Ramos (cell line): ENCODE results near the gene HOXD13.

Experiments used
- in situ Hi-C: fragments of 300-500 bp; cut with MboI; formaldehyde crosslinking; loops from one replicate; pipeline ENCODE4 v1.14.3; 2022; ENCODE audit warnings: low sequenced_read_pairs; ENCODE audit not compliant: unreplicated experiment

Gene HOXD13

DNA sequence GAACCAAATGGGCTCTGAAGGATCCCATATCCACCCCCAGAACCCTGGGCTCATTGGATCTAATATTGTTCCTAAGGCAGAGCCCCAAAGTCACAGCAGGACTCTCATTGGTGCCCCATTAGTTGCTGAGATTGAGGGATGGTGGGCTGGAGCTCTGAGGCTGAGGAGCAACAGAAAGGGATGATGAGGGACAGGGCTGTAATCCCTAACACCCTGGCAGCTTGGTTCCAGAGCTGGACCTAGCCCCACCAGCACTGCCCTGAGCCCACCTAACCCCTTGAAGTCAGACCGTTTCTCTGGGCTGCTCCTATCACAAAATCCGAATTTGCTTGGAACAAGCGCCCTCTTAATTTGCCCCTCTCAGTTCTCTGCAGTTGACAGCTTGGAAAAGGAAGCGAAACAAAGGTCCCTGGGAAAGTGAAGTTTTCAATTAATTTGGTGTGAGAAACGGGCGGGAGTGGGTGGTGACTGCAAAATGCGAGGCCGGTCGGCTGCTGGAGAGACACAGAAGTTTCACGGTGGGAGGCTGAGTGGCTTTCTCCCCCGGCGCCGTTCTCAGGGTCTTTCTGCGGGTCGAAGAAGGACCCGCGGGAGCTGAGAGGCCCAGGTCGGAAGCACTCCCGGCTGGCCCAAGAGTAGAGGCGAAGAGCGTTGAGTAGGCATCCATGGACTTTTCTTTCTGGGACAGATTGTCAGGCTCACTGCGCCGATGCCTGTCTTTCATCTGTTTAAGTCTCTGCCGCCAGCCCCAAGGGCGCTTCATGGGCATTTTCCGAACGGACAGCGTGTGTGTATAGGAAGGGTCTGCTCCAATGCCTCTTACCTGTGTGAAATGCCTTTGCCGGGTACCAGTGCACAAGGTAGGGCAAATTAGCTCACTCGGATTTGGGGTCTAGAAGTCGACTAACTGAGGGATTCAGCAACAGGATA, 927 bp upstream of the HOXD13 start:
- in situ Hi-C loops: loop anchor here (10.0 kb wide), 1 partner anchor 407 kb away; no protein-coding TSS in a partner anchor

DNA sequence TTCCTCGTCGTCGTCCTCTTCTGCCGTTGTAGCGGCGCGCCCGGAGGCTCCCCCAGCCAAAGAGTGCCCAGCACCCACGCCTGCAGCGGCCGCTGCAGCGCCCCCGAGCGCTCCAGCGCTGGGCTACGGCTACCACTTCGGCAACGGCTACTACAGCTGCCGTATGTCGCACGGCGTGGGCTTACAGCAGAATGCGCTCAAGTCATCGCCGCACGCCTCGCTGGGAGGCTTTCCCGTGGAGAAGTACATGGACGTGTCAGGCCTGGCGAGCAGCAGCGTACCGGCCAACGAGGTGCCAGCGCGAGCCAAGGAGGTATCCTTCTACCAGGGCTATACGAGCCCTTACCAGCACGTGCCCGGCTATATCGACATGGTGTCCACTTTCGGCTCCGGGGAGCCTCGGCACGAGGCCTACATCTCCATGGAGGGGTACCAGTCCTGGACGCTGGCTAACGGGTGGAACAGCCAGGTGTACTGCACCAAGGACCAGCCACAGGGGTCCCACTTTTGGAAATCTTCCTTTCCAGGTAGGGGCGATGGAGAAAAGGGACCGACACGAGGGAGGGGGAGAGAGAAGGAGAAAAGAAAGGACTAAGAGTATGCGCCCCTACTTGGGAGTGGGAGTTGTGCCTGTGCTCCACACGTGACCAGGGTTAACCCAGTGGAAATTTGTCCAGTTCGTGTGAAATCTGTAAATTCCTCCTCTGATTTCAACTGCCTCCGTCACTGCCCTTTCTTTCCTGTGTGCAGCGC, 800 bp downstream of the HOXD13 start:
- in situ Hi-C loops: loop anchor here (10.0 kb wide), 1 partner anchor 409 kb away; no protein-coding TSS in a partner anchor

DNA sequence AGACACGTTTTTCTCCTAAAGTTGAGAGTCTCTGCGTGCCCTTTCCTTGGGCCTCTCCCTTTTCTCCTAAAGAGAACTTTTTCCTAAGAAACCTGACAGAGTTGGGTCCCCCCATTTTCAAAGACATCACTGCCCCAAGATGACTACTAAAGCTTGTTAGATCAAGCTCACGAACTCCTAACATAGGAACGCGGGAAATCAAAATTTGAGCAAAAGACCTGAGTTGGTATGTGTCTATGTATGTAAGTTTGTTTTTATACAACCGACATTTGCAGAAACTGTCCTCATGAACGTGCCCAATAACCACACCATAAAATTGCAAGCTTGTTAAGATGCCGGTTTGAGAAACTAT, 1.4 kb downstream of the HOXD13 start:
- in situ Hi-C loops: loop anchor here (10.0 kb wide), 1 partner anchor 409 kb away; no protein-coding TSS in a partner anchor

DNA sequence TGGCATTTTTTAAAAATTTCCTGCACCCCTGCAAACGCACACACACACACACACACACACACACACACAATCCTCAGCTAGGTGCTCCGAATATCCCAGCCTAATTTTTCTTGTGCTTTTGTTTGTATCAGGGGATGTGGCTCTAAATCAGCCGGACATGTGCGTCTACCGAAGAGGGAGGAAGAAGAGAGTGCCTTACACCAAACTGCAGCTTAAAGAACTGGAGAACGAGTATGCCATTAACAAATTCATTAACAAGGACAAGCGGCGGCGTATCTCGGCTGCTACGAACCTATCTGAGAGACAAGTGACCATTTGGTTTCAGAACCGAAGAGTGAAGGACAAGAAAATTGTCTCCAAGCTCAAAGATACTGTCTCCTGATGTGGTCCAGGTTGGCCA, 1.8 kb downstream of the HOXD13 start:
- in situ Hi-C loops: loop anchor here (10.0 kb wide), 1 partner anchor 410 kb away; no protein-coding TSS in a partner anchor

DNA sequence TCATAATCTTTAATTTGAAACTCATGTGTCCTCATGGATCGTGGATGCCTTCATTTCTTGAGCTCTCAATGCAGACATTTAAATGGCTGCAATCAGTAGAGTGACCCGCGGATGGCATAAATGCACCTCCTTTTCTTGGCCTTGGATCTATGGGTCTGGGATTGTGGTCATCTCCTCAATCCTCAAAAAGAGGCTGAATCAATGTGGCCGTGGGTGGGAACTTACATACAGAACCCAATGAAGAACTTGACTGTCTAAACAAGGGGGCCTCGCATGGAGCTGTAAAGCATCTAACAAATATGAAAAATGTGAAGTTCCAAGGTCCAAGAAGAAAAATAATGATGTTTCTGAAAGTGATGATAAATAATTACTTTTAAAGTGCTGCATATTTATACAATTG, 2.9 kb downstream of the HOXD13 start:
- in situ Hi-C loops: loop anchor here (10.0 kb wide), 1 partner anchor 411 kb away; no protein-coding TSS in a partner anchor

DNA sequence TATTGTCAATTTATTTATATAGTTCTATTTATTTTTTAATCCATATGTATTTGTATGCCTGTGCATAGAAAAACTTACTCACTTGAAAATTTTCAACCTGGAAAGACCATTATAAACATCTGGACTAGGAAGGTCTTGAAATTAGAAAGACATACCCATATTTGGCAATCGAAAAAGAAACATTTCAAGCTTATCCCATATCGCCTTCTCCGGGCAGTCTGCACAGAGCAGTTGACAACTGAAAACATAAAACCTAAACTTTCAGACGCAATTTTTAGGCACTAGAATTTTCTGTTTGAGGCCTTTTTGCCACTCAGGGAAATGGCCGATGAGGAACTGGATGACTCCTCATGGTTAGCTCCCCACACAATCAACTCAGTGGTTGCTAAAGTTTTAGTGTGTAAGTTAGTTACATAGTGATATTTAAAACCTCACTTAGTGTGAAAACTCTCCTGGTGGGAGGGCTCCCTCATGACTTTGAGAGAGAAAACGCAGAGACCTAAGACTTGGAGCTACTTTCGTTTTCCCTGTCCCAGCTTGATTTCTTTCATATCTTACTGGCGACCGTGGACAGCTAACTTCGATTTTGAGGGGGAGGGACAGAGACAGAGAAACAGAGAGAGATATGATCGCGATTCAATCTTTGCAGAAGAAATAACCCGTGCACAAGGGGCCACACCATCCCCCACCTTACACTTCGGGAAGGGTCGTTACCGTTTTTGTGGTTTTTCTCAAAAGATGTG, 3.9 kb downstream of the HOXD13 start:
- in situ Hi-C loops: loop anchor here (10.0 kb wide), 1 partner anchor 412 kb away; no protein-coding TSS in a partner anchor

DNA sequence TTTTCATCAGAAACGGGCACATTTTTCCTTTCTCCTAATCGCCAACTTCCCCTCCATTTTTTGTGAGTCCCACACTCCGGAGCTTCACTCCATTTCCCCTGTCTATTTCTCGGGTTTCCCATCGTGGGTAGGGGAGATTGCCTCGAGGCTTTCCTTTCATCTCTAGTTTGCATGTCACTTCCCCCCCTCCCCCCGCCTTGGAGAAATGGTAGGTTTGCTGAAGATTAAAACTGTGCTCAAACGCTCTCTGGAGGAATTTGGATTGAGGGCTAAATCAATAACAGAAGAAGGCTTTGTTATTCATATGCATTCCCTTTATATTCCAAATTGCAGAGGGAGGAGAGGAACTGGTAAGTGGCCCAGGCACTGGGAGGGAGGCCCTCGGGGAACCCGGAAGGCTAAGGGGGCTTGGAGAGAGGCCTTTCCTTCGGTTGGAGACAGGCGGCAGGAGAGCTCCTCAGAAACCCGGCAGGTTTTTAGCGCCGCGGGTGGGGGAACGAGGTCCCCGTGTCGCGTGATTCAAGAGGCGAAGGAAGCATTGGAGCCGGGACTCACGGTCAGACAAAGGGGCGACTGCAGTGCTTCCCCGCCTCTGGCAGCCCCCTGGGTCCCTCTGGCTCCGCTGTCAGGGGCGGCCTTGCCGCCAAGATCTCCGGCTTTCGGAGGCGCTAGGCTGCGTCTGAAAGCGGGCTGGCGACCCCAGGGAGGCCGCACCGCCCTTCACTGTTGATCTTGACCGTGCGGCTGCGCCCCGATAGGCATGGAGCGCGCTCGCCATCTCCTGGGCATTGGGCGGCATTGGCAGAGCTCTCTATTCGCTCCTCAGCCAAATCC, 4.7 kb downstream of the HOXD13 start:
- in situ Hi-C loops: loop anchor here (10.0 kb wide), 1 partner anchor 412 kb away; no protein-coding TSS in a partner anchor

DNA sequence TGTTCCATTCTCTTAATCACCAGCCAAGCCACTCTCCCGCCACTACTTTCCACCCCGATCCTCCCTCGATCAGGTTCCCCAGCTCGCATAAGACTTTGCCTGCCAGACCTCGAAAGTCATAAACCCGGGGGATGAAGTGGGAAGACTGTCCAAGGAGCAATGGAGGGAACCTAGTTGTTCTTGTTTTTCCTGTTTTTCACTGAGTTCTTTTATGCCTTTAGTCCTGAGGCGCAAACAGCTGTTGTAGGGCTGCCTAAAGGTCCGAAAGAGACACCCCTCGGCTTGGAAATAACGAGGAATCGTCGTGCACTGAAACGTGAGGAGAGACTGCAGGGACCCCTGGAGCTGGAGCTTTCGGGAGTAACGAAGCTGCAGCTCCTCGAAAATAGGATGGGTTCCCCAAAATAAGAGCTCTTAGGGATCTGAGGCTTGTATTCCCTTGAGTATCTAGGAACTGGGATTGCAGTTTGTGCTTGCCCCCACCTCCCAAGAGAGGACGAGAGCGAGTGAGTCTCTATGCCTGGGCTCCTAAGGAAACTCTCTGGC, 5.4 kb downstream of the HOXD13 start:
- in situ Hi-C loops: loop anchor here (10.0 kb wide), 1 partner anchor 413 kb away; no protein-coding TSS in a partner anchor

DNA sequence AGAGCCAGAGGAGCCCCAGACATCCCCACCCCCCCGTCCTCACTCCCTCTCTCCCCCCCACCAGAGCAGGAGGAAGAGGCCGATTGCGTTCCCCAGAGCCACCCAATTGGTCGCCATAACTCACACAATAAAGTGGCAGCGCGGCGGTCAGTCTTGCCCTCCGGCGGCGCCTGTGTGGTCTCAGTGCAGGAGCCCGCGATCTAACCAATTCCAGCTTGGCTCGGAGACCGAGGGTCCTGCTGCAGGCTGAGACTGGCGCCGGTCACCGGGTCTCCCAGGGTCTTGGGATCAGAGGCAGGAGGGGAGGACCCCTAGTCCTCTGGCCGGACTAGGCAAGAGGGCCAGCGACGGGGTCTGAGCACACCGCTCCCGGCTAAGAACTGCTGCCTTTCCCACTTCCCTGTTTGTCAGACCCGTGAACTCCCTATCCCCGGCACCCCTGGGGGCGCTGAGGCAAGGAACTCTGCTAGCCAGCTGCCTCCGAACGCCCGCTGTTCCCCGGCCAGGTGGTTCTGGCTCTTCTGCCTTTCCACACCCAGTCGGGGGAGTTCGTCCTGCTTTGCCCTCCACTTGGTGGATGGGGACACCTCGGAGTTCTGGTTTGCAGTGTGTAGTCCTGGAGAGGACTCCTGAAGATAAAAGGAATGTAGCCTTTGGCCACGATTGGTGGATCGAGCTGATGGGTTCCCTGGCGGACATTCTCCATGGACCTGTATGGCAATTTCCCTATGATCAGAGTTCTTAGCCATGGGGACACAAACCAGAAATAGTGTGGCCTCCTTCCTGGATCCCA, 6.0 kb downstream of the HOXD13 start:
- in situ Hi-C loops: loop anchor here (10.0 kb wide), 1 partner anchor 414 kb away; no protein-coding TSS in a partner anchor

DNA sequence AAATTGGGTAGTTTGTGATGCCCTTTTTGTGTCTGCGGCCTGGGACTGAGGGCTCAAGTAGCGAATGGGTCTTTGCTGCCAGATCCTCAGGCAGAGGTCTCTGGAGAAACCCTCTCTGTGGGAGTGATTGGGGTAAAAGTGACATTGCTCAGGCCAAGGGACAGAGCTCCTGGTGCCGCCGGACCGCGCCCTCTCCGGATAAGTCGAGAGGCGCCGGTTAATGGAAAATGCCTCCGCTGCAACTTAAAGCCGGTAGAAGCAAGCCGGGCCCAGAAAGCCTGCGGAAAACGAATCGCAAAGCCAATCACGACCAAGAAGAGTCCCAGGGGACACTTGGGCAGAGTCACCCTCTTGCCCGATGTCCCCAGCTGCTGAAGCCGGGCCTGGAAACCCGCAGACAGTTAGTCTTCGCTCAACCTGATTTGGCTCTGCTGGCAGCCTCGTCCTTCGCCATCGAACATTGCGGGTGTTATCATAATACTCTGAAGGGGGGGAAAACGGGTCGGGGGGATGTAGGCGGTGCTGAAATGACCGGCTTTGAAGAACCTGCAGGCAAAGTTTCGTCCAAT, 6.7 kb downstream of the HOXD13 start:
- in situ Hi-C loops: loop anchor here (10.0 kb wide), 1 partner anchor 414 kb away; no protein-coding TSS in a partner anchor

DNA sequence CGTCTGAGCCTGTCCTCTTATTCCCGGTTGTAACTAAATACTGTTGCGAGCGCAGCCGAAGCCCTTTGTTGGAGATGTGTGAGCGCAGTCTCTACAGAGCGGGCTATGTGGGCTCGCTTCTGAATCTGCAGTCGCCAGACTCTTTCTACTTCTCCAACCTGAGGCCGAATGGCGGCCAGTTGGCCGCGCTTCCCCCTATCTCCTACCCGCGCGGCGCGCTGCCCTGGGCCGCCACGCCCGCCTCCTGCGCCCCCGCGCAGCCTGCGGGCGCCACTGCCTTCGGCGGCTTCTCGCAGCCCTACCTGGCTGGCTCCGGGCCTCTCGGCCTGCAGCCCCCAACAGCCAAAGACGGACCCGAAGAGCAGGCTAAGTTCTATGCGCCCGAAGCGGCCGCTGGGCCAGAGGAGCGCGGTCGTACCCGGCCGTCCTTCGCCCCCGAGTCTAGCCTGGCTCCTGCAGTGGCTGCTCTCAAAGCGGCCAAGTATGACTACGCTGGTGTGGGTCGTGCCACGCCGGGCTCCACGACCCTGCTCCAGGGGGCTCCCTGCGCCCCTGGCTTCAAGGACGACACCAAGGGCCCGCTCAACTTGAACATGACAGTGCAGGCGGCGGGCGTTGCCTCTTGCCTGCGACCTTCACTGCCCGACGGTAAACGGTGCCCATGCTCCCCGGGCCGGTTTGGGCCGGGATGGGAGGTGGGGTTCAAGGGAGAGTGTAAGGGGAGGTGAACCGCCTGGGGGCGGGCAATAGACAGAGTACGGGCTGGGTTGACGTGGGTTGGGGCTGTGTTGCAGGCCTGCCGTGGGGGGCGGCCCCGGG, 7.4 kb downstream of the HOXD13 start, which contains the start of gene HOXD12:
Gene HOXD12, plus strand, starts transcription at position 68 of the 819 bp plus-strand sequence. Its CDS starts 7 bp downstream, at position 75.
- in situ Hi-C loops: loop anchor here (10.0 to 25.0 kb wide), 2 partner anchors 415 to 738 kb away; no protein-coding TSS in a partner anchor

DNA sequence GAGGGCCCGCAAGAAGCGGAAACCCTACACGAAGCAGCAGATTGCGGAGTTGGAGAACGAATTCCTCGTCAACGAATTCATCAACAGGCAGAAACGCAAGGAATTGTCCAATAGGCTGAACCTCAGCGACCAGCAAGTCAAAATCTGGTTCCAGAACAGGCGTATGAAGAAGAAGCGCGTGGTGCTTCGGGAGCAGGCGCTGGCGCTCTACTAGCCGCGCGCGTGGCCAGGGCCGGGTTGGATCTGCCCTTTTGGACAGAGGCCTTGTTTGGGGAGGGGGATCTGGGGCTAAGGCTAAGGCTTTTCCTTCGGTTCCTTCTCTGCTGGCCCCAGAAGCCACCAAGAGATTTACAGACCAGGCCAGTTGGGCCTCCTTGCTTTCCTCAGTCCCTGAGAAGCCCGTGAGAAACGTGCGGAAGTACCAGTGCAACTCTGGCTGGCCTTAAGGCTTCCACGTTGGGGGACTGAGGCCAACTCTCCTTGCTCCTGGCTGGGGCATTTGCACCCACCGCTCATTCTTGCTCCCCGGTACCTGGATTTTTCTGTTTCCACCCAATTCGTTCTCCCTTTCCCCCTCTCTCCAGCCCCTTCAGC, 8.1 kb downstream of the HOXD13 start:
- in situ Hi-C loops: loop anchor here (25.0 kb wide), 1 partner anchor 738 kb away; no protein-coding TSS in a partner anchor

DNA sequence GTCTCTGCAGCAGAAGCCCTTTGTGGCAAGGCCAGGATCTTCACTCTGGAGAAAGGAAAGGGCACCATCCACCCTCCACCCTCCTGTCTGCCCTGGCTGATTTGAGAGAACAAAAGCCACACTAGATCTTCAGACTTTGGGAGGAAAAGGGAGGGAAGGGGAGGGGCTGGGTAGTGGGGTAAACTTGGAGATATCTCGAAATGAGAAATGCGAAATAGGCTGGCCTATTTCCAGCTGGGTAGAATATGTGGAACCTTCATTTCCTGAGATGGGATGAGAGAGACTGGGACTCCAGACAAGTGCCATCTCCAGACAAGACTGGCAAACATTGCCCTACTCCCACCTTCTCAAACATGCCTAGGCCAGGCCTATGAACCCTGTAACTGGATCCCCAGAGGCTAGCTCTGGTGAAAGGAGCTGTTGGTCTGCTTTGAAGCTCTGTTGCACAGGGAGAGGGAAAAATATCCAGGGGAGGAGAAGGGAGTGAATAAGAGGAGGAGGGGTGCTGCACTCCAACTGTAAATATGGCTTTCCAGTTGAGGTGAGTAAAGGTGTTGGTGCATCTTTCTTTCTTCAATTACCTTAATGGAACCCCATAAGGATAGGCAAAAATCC, 8.8 kb downstream of the HOXD13 start:
- in situ Hi-C loops: loop anchor here (25.0 kb wide), 1 partner anchor 739 kb away; no protein-coding TSS in a partner anchor

DNA sequence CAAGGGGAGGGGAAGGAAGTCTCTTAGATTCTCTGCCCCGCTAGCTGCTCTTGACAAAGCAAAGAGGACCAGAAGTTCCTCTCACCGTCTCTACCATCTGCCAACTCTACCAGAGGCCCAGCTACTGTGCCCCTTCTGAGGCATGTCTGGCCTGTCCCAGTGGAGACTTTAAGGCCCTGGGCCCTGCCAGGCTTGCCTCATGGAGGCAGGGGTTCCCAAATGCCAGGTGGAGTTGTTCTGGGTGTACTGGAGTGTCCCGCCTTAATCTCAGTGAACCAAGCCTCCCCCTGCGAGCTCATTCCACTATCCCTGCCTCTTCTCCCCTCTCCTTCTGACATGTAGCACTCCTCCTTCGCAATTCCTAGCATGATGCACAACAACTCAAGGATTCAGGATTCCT, 9.3 kb downstream of the HOXD13 start:
- in situ Hi-C loops: loop anchor here (25.0 kb wide), 1 partner anchor 740 kb away; no protein-coding TSS in a partner anchor

DNA sequence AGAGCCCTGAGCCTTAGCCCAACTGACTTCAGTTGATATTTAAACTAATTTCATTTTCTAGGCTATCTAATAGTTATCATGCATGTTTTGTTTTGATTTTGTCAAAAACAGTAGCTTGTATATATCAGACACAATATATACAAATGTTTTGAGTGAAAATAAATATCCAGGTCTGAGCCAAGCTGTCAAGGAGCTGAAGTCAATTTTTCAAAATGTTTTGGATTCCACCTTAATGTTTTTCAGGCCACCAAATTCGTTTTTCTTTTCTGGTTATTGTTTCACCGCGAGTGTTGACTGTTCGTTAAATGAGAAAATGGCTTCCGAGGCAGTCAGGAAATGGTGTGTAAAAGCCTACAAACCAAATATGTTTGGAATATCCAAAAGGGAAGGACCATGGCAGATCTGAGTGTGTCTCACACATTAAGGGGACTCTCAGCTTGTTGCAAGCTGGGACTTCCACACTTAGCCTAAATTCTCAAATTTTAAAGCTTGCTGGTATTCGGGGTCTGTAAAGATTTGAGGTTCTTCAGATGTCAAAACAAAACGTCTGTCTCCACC, 9.9 kb downstream of the HOXD13 start:
- in situ Hi-C loops: loop anchor here (25.0 kb wide), 1 partner anchor 740 kb away; no protein-coding TSS in a partner anchor
